ENCODE data around the gene CTXN3.

- TF ChIP-seq GATA3 (IDR thresholded peaks at IDR 0.05; ENCODE audit: low read depth, low read length): no peak
- TF ChIP-seq GATA2 (IDR thresholded peaks at IDR 0.05; ENCODE audit: low read depth, low read length): no peak
Observed at GRCh38 chr5:127645300-127645726, 3.6 kb upstream of the CTXN3 start.

Data from SH-SY5Y (cell line).